HG03565 (cell line): ENCODE results near the gene CHSY3.

ENCODE experiments used
- ATAC-seq: cut with Tn5 transposase; IDR thresholded peaks from one replicate; pipeline ENCODE4 v1.9.1; 2021; ENCODE audit warnings: mild to moderate bottlenecking, moderate library complexity; ENCODE audit not compliant: unreplicated experiment

The CHSY3 gene

DNA sequence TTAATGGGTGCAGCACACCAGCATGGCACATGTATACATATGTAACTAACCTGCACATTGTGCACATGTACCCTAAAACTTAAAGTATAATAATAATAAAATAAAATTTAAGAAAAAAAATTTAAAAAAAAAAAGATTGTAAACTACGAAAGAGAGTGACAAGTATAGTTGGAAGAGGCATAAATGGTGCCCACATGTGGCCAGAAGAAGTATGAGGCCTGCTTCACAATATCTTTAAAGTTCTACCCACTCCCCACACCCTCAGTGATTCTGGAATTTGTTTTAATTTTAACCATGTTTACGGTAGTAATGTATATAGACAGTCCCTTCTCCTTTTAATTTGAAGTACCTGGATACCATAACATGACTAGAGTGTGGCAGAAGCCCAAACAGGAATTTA is 172.7 kb downstream of the CHSY3 start:
- ATAC-seq, result no peak

GRCh38 chr5:130078661-130079060 is 174.4 kb downstream of the CHSY3 start:
- no peak for ATAC-seq

- no peak for ATAC-seq
Measured at GRCh38 chr5:130090569-130091270, 186.5 kb downstream of the CHSY3 start.

DNA sequence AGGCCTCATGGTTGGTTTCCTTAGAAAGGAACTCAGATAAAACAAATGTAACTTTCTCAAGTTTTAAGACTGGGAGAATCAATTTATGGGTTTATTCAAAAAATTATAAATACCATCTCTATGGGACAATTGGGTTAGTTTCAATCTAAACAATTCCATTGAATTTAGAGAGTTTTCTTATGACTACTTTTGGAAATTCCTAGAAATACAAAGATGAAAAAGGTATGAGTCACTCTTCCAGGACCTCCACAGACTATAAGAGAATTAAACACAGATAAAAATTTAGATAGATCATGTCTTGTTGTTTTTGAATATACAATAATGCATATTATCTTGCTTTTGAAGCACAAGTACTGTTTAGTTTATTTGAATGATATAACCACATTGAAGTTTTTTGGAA is 188.7 kb downstream of the CHSY3 start:
- ATAC-seq, result no peak

- no peak for ATAC-seq
Measured at GRCh38 chr5:130096483-130096882, 192.2 kb downstream of the CHSY3 start.

- ATAC-seq, result no peak
Measured at GRCh38 chr5:130099008-130099407, 194.7 kb downstream of the CHSY3 start.

DNA sequence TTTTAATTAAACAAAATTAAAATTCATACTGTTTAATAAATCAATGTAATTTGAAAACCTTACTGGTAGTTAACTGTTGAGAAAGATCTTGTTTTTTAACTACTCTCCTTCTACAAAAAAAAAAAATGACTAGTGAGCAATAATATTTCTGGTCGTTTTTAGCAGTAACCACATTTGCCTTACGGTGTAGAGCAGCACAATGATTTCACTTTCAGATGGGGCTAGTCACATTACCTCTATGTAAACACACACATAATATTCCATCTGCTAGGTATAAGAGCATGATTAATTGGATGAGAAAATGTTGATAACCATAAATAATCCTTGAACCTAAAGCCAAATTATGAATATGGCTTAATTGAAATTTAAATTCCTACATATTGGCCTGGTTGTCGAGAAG is 198.1 kb downstream of the CHSY3 start:
- peak; percentile 87 for ATAC-seq

DNA sequence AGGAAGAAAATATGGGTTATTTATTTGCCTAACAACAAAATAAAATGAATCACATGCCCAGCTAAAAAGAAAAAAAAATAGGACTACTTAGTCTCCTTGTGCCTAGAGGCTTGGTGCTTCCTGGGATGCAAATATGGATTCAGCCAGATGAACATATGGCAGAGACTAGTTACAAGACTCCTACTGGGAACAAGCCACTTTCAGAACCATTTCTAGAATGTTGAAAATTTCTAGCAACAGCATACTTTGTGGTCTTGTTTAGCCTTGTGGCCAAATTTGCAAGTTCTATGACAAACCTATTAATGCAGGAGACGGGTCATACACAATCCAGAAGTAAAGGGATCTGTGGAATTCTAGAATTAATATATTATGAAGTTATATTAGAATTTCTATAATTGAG is 198.7 kb downstream of the CHSY3 start:
- ATAC-seq, result no peak

DNA sequence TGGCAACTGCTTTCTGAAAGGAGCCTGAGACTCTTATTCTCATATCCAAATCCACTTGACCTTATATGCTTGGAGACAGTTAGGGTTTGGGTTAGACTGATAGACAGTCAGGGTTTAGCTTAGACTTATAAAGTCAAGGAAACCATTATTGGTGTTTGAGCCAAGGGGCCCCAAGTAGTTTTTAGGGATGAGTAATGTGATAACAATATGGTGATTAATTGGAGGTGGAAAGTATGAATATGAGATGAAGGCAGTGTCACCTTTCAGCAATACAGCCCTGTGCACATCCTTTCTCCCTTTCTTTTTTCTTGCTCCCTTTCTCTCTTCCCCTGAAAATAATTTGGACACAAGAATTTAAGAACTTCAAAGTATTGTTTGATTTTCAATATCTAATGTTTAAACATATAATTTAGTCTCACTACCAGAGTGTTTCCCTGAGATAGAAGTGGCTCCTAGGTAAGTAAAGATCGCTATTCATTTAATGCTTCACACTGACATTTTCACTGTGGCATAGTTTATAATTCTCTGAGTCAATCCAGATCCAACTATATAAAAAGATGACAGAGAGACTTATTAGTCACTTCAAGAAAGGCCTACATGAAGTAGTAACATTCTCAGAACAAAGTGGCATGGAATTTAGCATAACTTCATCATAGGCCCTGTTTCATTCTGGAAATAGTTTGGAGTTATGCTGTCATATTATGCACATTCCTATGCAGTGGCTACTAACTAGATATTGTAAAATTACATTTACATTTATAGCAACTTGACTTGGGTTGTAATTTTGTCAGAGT is 200.8 kb downstream of the CHSY3 start:
- no peak for ATAC-seq

DNA sequence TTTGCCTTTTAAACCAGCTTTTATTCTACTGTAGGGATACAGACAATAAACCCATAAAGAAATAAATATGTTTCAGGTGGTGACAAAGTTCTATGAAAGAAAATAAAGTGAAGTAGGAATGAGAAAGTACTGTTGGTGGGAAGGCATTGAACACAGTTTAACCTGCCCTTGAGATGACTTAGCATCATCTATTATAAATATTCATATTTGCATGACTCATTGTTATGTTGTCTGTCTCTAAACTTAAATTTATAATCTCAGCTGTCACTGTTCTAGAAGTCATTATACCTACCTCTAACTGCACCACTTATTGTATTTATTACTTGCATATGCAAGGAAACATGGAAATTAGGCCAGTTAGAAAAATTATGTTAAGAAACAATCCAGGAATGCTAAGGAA is 202.2 kb downstream of the CHSY3 start:
- ATAC-seq, result no peak

GRCh38 chr5:130109152-130109551 is 204.9 kb downstream of the CHSY3 start:
- peak; percentile 54 for ATAC-seq

DNA sequence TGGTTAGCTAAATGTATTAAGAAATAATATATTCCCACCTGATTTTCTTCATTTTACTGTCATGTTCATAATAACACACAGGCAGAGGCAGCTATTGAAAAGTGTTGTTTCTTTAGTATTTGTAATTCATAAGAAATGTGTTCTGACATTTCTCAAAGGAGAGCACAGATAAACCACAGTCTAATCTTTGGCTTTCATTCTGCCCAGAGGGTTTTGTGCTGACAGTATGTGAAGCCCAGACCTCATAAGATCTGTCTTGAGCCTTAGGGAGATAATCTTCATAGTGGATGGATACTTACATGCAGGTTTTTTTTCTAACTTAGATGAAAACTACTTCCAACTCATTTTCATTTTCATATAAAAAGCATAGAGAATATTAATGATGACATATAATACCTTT is 206.1 kb downstream of the CHSY3 start:
- ATAC-seq, result no peak

- peak; percentile 7 for ATAC-seq
Measured at GRCh38 chr5:130111746-130112145, 207.5 kb downstream of the CHSY3 start.

DNA sequence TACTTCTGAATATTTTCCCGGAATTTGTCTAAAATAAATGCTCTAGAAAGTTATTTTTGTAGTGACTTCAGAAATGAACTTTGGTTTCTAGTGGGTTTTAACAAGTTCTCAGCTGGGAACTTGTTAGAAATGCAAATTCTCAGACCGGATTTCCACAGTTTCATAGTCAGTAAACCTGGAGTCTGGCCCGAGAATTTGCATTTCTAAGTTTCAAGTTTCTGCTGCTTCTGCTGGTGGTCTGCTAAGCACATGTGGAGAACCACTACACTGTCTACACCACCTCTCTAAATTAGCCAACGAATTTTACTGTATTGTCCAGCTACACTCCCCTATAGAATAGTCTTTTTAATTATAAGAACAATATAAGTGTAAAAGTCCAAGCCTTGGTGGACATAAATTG is 208.0 kb downstream of the CHSY3 start:
- ATAC-seq, result peak; percentile 84

- no peak for ATAC-seq
Measured at GRCh38 chr5:130115686-130116085, 211.4 kb downstream of the CHSY3 start.

DNA sequence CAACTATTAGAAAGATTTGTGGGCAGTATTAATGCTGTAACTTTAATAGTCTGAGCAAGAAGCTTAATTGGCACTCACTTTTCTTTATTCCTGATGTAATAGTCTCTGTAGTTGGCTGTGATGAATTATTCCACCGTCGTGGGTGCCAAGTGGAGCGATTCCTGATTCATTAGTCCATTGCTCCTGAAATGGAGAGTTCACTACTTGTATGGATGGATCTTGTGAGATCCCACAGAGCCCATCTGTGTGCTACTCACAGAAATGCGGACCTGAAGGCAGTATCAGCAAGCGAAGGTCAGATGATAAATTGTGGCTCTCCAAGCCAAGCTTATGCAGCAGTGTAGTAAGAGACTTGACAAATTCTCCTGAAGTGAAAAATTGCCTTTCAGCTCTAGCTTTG is 212.2 kb downstream of the CHSY3 start:
- ATAC-seq, result no peak

- ATAC-seq, result no peak
Measured at GRCh38 chr5:130116972-130117371, 212.7 kb downstream of the CHSY3 start.

- ATAC-seq, result no peak
Measured at GRCh38 chr5:130126746-130127145, 222.5 kb downstream of the CHSY3 start.

DNA sequence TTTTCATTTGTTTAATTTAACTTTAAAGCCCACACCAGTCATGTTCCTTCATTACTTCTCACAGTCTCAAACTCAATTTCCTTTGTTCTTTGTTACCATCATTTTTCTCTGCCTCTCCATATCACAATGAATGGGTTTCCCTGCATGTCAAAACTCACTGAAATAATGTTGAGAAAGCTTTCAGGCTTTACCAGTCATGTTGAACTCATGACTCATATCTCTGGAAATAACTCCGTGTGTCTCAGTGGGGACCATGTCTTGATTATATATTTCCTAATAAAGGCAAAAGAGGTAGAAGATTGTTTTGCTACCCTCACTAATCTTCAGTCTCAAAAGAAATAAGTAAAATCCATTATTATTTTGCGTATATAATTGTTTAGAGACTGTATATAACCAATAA is 231.2 kb downstream of the CHSY3 start:
- no peak for ATAC-seq

DNA sequence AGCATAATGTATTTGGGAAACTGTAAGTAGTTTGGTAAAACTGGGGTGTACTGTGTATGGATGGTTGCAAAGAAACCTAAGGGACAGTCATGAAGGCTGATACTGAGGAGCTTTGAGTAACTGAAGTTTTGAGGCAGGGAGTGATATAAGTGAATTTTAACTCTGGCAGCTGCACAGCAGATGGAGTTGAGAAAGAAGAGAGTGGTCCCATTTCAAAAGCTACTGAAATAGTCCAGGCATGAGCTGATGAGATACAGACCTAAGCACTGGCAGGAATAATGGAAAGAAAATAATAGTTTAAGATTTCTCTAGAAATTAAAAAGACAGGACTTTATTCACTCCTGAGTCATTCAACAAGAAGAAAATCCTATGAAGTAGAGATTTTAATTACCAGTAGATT is 232.0 kb downstream of the CHSY3 start:
- ATAC-seq, result no peak

- no peak for ATAC-seq
Measured at GRCh38 chr5:130137681-130138080, 233.4 kb downstream of the CHSY3 start.

DNA sequence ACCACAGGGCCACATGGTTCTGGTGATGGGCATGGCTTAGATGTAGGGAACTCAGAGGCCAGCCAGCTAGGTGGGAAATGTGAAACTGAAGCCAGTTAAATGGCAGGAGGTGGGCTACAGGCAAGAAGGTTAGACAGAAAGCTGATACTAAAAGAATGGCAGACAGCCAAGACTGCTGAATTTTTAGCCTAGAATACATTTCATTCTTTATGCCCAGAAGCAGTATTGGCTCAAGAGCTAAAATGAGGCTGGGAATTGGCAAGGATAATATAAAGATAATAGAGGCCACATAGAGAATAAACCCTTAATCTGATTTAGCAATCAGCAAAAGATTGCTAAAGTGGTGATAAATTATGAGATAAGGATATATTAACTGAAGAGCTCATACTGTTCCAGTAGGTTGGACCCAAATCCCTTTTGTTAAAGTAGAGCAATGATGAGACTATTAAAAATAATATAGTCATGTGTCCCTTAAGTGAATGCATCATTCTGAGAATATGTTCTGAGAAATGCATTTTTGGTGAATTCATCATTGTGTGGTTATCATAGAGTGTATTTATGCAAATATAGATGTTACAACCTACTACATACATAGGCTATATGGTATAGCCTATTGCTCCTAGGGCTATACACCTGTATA is 234.3 kb downstream of the CHSY3 start:
- no peak for ATAC-seq
